Activated CD4-positive, alpha-beta T cell treated with anti-CD3 and anti-CD28 coated beads, Interleukin-2, amount 10 ng/mL, durations not matched to agents 7 days and 5 days (primary cell): Measurements from ENCODE around the gene PRDM11. TPM values are rescaled to one million over a fixed set of nuclear protein-coding genes. Genes with fewer than 3 reads are reported as not detected.

Source experiments
- CTCF ChIA-PET: fragments of 350-600 bp; sonication (Branson Sonifier 250); formaldehyde crosslinking; loops from one replicate; lab custom pipeline; 2021; ENCODE audit warnings: antibody characterized with exemption; lab: Charles Lee
- POLR2A ChIA-PET: fragments of 350-600 bp; sonication (Branson Sonifier 250); formaldehyde crosslinking; loops from one replicate; lab custom pipeline; 2021; ENCODE audit warnings: antibody characterized with exemption; lab: Charles Lee
- DNase-seq: peaks from one replicate; pipeline ENCODE4 v3.0.0-alpha.2; 2020
- H3K27ac Mint-ChIP-seq: one replicate; pipeline ENCODE4 v1.8.0; 2021; ENCODE audit warnings: mild to moderate bottlenecking, moderate library complexity, mixed read lengths
- H3K27me3 Mint-ChIP-seq: one replicate; pipeline ENCODE4 v1.8.0; 2021; ENCODE audit warnings: mixed read lengths
- H3K36me3 Mint-ChIP-seq: one replicate; pipeline ENCODE4 v1.8.0; 2021; ENCODE audit warnings: low read depth, mixed read lengths
- H3K4me1 Mint-ChIP-seq: one replicate; pipeline ENCODE4 v1.8.0; 2021; ENCODE audit warnings: mixed read lengths
- H3K4me3 Mint-ChIP-seq: one replicate; pipeline ENCODE4 v1.8.0; 2021; ENCODE audit warnings: mild to moderate bottlenecking, moderate library complexity, mixed read lengths
- H3K9me3 Mint-ChIP-seq: one replicate; pipeline ENCODE4 v1.8.0; 2021; ENCODE audit warnings: mixed read lengths
- total RNA-seq, 2 experiments: library from RNA; stranded (reverse); gene quantifications; one replicate each; pipeline ENCODE4 v1.2.3, GENCODE V29; 2021

PRDM11 gene
- total RNA-seq, 2 experiments from 2014 or later: 1.6 to 1.7 TPM

DNA sequence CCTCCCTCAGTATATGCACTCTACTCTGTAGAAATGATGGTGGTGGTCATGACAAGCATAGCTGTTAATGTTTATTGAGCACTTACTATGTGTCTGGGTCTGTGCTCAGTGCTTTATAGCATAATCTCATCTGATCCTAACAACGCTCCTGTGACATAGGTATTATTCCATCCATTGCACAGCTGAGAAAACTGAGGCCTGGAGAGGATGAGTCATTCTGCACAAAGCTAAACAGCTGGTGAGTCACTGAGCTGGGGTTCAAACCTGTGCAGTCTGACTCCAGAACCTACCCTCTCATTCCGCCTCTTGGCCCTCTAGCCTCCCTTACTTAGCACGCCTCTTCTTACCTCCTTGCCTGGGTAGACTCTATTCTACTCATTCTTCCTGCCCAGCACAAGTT is 41.7 kb downstream of the PRDM11 start:
- Mint-ChIP-seq H3K4me1 (no peaks in the 10 kb centered on the region), H3K27ac (no peak overlapping the region), H3K36me3 (no peaks in the 10 kb centered on the region), H3K4me3 (no peak overlapping the region), H3K9me3 (no peaks in the 10 kb centered on the region), H3K27me3 (no peaks in the 10 kb centered on the region)
- ChIA-PET CTCF (interaction anchor here (1.8 kb wide), 1 partner anchor 15 kb away, joined by 4 read pairs; no protein-coding TSS in a partner anchor), POLR2A (no interaction called here)
- DNase-seq: no peak

DNA sequence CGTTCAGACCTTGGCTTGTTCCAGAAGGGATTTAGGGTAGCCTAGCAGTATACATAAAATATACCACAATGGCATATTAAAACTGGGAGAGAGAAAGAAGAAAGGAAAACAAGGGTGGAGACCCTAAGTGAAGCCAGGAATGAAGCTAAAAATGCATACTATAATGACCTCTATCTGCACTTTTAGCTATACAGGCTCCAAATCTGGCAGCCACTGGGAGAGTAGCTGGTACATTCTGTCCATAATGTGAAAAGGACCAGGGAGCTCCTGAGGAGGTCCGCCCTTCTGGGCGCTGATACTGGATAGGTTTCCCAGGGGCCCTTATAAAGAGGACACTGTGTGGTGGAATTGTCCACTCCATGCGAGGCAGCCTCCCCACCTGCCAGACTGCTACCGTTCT is 42.8 kb downstream of the PRDM11 start:
- CTCF ChIA-PET: interaction anchor here (0.5 to 1.8 kb wide), 2 partner anchors 14 to 450 kb away, joined by 4 read pairs; no protein-coding TSS in a partner anchor

DNA sequence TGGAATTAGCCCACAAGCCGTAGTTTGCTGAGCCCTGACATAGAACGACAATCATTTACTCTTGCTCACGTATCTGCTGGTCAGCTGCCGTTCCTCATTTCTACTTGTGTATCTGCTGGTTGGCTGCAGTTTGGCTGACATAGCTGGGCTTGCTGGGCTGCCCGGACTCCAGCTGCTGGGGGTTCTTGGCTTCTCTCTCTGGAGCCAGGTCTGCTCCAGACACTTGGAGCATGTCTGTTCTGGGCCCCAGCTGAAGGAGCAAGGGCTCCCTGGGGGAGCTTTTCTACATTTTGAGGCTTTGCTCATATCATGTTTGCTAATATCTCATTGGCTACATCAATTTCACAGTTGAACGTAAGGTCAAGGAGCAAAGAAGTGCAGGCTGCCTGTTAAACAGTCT is 47.3 kb downstream of the PRDM11 start:
- Mint-ChIP-seq H3K4me1 (no peaks in the 10 kb centered on the region), H3K4me3 (no peak overlapping the region)

More for the DNA sequence above, 42.8 kb downstream of the PRDM11 start:
- DNase-seq: no peak
- Mint-ChIP-seq H3K4me1 (no peaks in the 10 kb centered on the region), H3K4me3 (no peak overlapping the region), H3K27me3 (no peaks in the 10 kb centered on the region), H3K9me3 (no peaks in the 10 kb centered on the region), H3K36me3 (no peaks in the 10 kb centered on the region), H3K27ac (no peak overlapping the region)
- POLR2A ChIA-PET: no interaction called here

DNA sequence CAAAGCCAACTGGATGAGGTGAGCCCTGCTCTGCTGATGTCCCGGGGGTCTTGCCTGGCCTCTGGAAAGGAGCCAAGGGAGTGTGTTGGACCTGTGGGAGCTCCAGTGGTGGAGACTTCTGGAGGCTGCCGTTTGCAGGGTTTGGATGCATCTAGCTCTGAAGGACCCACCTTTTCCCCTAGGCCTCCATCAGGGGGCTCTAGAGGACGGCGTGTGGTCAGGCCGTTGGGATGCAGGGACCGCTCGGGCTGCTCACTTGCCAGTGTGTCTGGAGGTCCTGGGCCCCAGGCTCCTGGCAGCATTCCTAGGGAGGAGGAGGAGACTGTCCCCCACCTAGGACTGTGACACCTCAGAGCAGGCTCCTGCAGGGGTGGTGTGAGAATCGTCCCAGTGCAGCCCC is 58.3 kb downstream of the PRDM11 start:
- Mint-ChIP-seq H3K27ac (no peak overlapping the region), H3K27me3 (no peaks in the 10 kb centered on the region), H3K36me3 (no peaks in the 10 kb centered on the region), H3K9me3 (peaks cover 5% of the 10 kb centered on the region), H3K4me3 (no peak overlapping the region), H3K4me1 (no peaks in the 10 kb centered on the region)
- no peak for DNase-seq
- POLR2A ChIA-PET: no interaction called here
- CTCF ChIA-PET: no interaction called here

More for the DNA sequence above, 47.3 kb downstream of the PRDM11 start:
- Mint-ChIP-seq H3K9me3 (no peaks in the 10 kb centered on the region), H3K27ac (no peak overlapping the region), H3K36me3 (no peaks in the 10 kb centered on the region), H3K27me3 (no peaks in the 10 kb centered on the region)
- POLR2A ChIA-PET: no interaction called here
- CTCF ChIA-PET: no interaction called here
- no peak for DNase-seq

DNA sequence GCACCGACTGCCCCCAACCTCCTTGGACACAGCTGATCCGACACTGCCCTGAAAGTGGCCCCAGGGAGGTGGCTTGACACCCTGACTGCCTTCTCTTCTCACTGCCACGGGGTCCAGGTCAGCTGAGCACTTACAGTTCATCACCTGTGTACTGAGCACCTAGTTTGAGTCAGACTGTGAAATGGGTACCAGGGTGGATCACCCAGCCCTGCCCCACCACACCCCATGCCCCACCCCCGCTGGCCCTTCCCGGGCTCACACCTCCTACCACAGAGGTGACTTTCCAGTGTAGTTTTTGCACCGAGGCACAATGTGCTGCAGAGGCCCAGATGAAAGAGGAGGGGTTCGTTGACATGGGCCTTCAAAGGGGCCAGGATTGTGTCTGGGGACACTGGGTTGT is 59.5 kb downstream of the PRDM11 start:
- Mint-ChIP-seq H3K4me1 (no peaks in the 10 kb centered on the region), H3K36me3 (no peaks in the 10 kb centered on the region), H3K4me3 (no peak overlapping the region), H3K27me3 (no peaks in the 10 kb centered on the region), H3K27ac (no peak overlapping the region), H3K9me3 (peaks cover 5% of the 10 kb centered on the region)
- DNase-seq: no peak
- ChIA-PET CTCF (no interaction called here), POLR2A (no interaction called here)

DNA sequence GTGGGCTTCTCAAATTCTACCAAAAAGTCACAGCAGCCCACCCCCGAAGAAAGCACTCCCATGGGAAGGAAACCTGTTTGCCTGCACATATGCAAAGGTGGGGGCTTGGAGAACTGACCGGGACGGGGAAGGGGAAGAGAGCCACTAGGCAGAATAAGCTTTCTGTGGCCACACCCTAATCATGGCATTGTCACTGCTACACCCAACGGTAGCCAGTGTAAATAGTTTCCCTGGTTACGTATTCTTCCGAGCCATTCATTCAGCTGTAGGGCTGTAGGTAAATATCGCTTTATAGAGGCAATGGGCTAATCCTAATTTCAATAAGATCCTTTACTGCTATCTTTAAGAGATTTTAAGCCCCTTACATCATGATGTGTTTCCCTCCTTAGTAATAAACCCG is 61.7 kb downstream of the PRDM11 start:
- Mint-ChIP-seq H3K4me3 (no peak overlapping the region), H3K36me3 (no peaks in the 10 kb centered on the region), H3K27me3 (no peaks in the 10 kb centered on the region), H3K4me1 (no peaks in the 10 kb centered on the region), H3K27ac (no peak overlapping the region), H3K9me3 (peaks cover under 1% of the 10 kb centered on the region)
- ChIA-PET CTCF (no interaction called here), POLR2A (no interaction called here)
- no peak for DNase-seq

DNA sequence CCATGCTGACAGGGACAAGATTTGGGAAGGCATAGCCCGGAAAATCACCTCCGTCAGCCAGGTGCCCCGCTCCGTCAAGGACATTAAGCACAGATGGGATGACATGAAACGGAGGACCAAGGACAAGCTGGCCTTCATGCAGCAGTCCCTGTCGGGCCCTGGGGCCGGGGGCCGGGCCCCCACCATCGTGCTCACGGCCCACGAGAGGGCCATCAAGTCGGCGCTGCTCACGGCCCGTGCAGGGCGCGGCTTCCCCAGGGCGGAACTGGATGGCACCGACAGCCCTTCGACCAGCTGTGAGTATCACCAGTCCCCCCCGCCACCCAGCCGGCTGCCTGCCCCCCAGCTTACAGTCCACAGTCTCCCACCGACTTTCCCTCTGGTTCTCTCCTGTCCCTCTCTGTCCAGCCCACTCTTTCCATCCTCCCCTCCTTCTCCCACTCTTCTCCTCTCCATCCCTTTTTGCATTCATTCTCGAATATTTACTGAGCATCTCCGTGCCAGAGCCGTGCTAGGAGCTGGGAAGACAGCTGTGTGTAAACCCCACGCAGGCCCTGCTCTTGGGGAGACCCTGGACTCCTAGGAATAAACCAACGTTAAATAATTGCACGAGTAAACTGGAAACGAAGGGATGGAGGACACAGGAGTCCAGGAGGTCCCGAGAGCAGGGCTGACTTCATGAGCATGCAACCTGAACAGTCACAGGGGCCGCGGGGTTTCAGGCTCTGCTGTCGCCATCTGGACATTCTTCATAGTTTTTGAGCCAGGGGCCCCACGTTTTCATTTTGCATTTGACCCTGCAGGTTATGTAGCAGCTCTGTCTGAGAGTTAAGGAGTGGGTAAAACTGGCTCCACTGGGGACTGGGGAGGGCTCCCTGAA is 62.8 kb downstream of the PRDM11 start:
- no peaks in the 10 kb centered on the region for H3K9me3 Mint-ChIP-seq
- H3K4me3 Mint-ChIP-seq: no peak overlapping the region
- no peak overlapping the region for H3K27ac Mint-ChIP-seq
- CTCF ChIA-PET: no interaction called here
- H3K4me1 Mint-ChIP-seq: no peaks in the 10 kb centered on the region
- no peaks in the 10 kb centered on the region for H3K36me3 Mint-ChIP-seq
- no peak for DNase-seq
- POLR2A ChIA-PET: no interaction called here
- H3K27me3 Mint-ChIP-seq: no peaks in the 10 kb centered on the region

DNA sequence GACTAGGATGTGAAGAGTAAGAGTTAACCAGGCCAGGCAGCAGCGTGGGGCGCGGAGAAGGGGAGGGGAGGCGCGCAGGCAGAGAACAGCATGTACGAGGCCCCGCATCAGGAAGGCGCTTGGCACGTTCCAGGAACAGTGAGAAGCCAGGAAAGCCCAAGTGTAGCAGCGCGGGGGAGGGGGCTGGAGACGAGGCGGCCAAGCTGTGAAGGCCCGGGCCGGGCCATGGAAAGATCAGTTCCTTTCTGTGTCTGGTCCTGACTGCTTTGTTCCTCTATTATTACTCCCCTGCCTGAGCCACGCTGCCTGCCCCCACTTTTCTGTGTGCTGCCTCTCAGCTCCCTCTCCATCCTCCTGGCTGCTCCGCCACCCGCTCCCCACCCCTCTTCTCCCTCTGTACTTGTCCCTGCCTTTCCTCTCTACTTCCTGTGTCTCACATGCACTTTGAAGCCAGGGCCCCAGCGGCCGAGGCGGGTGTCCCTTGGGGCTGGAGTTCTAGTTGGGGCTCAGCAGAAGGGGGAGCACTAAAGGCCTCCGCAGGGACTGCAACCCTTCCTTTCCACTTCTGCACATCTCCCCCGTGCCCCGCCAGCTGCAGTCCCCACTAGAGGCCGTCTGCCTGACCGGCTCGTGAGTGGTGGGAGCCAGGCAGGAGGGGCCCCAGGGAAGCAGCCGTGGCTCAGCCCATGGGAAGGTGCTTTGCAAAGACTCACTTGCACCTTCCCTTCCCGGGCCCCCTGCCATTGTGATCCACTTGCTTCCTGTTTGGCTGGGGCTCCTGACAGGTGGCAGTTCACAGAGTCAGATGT is 63.7 kb downstream of the PRDM11 start:
- Mint-ChIP-seq H3K4me1 (peaks cover 4% of the 10 kb centered on the region), H3K36me3 (no peaks in the 10 kb centered on the region), H3K4me3 (no peak overlapping the region), H3K9me3 (no peaks in the 10 kb centered on the region), H3K27ac (no peak overlapping the region), H3K27me3 (no peaks in the 10 kb centered on the region)
- CTCF ChIA-PET: no interaction called here
- DNase-seq: no peak
- POLR2A ChIA-PET: no interaction called here

DNA sequence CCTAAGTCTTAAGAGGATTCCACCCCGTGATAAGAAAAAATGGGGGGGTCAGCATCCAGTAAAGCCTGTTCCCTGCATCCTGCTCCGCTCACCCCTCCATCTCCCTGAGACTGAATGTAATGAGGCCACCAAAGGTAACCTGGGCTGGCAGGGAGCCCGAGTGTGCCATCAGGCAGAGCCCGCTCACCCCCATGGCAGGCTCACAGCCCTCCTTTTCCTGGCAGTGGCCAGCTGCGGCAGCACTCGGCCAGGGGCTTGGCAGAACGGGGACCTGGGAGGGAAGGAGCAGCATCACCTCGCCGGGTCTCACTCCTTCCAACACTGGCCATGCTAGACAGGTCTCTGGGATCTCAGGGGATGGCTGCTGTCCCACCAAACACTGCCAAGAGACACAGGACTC is 64.4 kb downstream of the PRDM11 start:
- ChIA-PET POLR2A (no interaction called here), CTCF (no interaction called here)
- H3K36me3 Mint-ChIP-seq: no peaks in the 10 kb centered on the region
- no peak overlapping the region for H3K4me3 Mint-ChIP-seq
- H3K27ac Mint-ChIP-seq: no peak overlapping the region
- DNase-seq: no peak
- H3K27me3 Mint-ChIP-seq: no peaks in the 10 kb centered on the region
- H3K4me1 Mint-ChIP-seq: peaks cover 11% of the 10 kb centered on the region
- H3K9me3 Mint-ChIP-seq: no peaks in the 10 kb centered on the region

DNA sequence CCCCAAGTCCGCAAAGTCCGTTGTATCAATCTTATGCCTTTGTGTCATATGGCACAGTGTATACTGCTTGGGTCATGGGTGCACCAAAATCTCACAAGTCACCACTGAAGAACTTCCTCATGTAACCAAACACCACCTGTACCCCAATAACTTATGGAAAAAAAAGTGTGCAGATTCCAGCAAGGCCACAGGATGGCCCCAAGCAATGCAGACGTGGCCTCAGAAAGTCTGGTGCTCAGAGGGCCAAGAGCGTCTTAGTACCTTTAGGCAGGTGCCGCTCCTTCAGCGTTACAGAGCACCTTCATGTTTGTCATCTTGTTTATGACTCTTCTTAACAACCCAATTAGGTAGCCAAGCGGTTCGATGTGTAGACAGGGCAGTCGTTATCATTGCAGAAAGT is 65.3 kb downstream of the PRDM11 start:
- DNase-seq: no peak
- Mint-ChIP-seq H3K27ac (no peak overlapping the region), H3K27me3 (no peaks in the 10 kb centered on the region), H3K9me3 (no peaks in the 10 kb centered on the region), H3K4me1 (peaks cover 11% of the 10 kb centered on the region), H3K4me3 (no peak overlapping the region), H3K36me3 (no peaks in the 10 kb centered on the region)
- ChIA-PET CTCF (no interaction called here), POLR2A (no interaction called here)

DNA sequence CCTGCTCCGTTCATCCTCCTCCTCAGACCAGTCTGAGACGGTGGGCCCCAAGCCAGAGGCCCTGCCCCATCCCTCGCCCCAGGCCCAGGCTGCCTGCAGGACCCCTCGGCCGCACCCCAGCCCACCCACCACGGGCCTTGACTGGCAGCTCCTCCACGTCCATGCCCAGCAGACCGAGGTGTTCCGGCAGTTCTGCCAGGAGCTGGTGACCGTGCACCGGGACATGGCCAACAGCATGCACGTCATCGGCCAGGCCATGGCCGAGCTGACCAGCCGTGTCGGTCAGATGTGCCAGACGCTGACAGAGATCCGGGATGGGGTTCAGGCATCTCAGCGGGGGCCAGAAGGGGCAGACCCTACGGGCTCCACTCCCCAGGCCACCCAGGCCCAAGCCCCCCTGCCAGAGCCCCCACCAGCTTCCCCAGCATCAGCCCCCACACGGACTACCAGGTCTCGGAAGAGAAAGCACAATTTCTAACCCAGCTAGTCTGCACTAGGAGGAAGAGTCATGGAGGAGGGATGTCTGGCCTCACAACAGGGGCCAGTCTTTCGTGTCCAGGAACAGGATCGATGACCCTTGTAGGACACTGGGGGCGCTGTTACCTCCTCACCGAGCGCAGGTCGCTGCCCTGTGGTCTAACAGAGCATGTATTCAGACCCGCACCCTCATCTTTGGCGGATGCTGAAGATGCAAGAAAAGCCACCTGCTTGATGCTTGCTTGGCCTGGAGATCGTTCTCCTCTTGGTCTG is 66.3 kb downstream of the PRDM11 start:
- Mint-ChIP-seq H3K9me3 (no peaks in the 10 kb centered on the region), H3K4me1 (peaks cover 11% of the 10 kb centered on the region), H3K36me3 (no peaks in the 10 kb centered on the region), H3K27me3 (no peaks in the 10 kb centered on the region), H3K27ac (no peak overlapping the region), H3K4me3 (no peak overlapping the region)
- CTCF ChIA-PET: interaction anchor here (1.1 kb wide), 1 partner anchor 10 kb away, joined by 3 read pairs; no protein-coding TSS in a partner anchor
- POLR2A ChIA-PET: no interaction called here
- no peak for DNase-seq

DNA sequence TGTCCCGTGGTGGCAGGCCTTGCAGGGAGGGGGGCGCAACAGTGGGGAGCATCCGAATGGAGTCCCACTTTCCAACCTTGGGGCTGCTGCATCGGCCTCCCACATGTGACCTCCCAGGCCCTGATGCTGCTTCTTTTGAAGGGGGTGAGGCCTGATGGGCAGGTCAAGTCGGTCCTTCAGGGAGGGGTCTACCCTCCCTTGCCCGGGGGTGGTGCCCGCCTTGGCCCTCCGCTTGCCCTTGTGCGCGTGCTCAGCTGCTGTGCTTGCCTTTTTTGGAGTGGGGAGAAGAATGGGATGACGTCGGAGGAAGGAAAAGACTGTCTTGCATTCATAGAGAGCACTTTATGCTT is 66.9 kb downstream of the PRDM11 start:
- H3K4me1 Mint-ChIP-seq: peaks cover 11% of the 10 kb centered on the region
- H3K27me3 Mint-ChIP-seq: no peaks in the 10 kb centered on the region
- H3K36me3 Mint-ChIP-seq: no peaks in the 10 kb centered on the region
- DNase-seq: no peak
- ChIA-PET POLR2A (no interaction called here), CTCF (interaction anchor here (1.1 kb wide), 1 partner anchor 11 kb away, joined by 3 read pairs; no protein-coding TSS in a partner anchor)
- no peak overlapping the region for H3K27ac Mint-ChIP-seq
- H3K4me3 Mint-ChIP-seq: no peak overlapping the region
- H3K9me3 Mint-ChIP-seq: no peaks in the 10 kb centered on the region
